ENCODE data around the gene PTPN6.

DNA sequence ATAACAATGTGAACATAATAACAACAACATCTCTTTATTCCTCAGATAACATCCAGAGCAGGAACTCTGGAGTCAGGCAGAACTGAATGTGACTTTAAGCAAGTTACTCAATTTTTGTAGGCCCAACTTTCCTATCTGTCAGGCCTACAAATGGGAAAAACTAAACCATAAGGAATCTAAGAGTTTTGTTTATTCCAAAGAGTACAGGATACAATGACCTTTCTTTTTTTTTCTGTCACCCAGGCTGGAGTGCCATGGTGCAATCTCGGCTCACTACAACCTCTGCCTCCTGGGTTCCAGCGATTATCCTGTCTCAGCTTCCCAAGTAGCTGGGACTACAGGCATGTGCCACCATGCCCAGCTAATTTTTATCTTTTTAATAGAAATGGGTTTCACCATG, 57.7 kb downstream of the PTPN6 start:
- TF ChIP-seq, protein P1, sequence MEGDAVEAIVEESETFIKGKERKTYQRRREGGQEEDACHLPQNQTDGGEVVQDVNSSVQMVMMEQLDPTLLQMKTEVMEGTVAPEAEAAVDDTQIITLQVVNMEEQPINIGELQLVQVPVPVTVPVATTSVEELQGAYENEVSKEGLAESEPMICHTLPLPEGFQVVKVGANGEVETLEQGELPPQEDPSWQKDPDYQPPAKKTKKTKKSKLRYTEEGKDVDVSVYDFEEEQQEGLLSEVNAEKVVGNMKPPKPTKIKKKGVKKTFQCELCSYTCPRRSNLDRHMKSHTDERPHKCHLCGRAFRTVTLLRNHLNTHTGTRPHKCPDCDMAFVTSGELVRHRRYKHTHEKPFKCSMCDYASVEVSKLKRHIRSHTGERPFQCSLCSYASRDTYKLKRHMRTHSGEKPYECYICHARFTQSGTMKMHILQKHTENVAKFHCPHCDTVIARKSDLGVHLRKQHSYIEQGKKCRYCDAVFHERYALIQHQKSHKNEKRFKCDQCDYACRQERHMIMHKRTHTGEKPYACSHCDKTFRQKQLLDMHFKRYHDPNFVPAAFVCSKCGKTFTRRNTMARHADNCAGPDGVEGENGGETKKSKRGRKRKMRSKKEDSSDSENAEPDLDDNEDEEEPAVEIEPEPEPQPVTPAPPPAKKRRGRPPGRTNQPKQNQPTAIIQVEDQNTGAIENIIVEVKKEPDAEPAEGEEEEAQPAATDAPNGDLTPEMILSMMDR (IDR thresholded peaks at IDR 0.05) = no peak
- no peak for TF ChIP-seq POLR2AphosphoS5 (IDR thresholded peaks at IDR 0.05)
